PC-9 (cell line): ENCODE data around the gene AGTR1. TPM values are rescaled to one million over a fixed set of nuclear protein-coding genes. Genes with fewer than 3 reads are reported as not detected.
"Not testable (repeated sequence)": the region's sequence is repeated elsewhere in the genome, so short reads cannot be mapped to it uniquely, and the experiment has no call there.

Experiments
- BruUV-seq: library from RNA; stranded (reverse); fragments of 400-500 nt; replicated peaks from 2 replicates; lab custom pipeline; 2021; lab: Mats Ljungman, UMichigan
- CTCF ChIA-PET: fragments of 300-600 bp; sonication (Branson Sonifier 250); formaldehyde crosslinking; loops from one replicate; lab custom pipeline; 2022; ENCODE audit warnings: antibody characterized with exemption; lab: Charles Lee
- POLR2A ChIA-PET: fragments of 300-600 bp; sonication (Branson Sonifier 250); formaldehyde crosslinking; loops from one replicate; lab custom pipeline; 2022; ENCODE audit warnings: antibody characterized with exemption; ENCODE audit not compliant: unreplicated experiment; lab: Charles Lee
- DNase-seq, 2 experiments: peaks; one replicate each; pipeline versions ENCODE4 v3.0.0 to v3.0.0-alpha.2; 2015 to 2022; ENCODE audit warnings: mixed read lengths in 1 of 2
- H2AFZ ChIP-seq: fragments of 200-600 bp; sonication (generic); 2 replicates; pipeline ENCODE4 v1.8.1; 2017; ENCODE audit warnings: antibody characterized with exemption
- H3F3A ChIP-seq: fragments of 200-600 bp; sonication (generic); 2 replicates; pipeline ENCODE4 v1.8.1; 2017; ENCODE audit warnings: antibody characterized with exemption, mild to moderate bottlenecking, low read depth; ENCODE audit not compliant: insufficient read depth
- H3K27ac ChIP-seq: fragments of 200-600 bp; sonication (generic); 2 replicates; pipeline ENCODE4 v1.6.1; 2016; ENCODE audit warnings: mixed run types
- H3K27me3 ChIP-seq: fragments of 200-600 bp; sonication (generic); 2 replicates; pipeline ENCODE4 v1.6.1; 2016; ENCODE audit warnings: low read depth, mixed run types; ENCODE audit not compliant: insufficient read depth
- H3K36me3 ChIP-seq: fragments of 200-600 bp; sonication (generic); 2 replicates; pipeline ENCODE4 v1.6.1; 2016; ENCODE audit warnings: low read depth, mixed run types
- H3K4me1 ChIP-seq: fragments of 200-600 bp; sonication (generic); replicated peaks from 2 replicates; pipeline ENCODE4 v1.6.1; 2016; ENCODE audit warnings: mixed run types; ENCODE audit not compliant: insufficient read depth
- H3K4me2 ChIP-seq: fragments of 200-600 bp; sonication (generic); 2 replicates; pipeline ENCODE4 v1.6.1; 2017; ENCODE audit warnings: mixed run types
- H3K4me3 ChIP-seq: fragments of 200-600 bp; sonication (generic); 2 replicates; pipeline ENCODE4 v1.6.1; 2016; ENCODE audit warnings: mixed run types
- H3K79me2 ChIP-seq: fragments of 200-600 bp; sonication (generic); 2 replicates; pipeline ENCODE4 v1.6.1; 2017; ENCODE audit warnings: low read depth, mixed run types
- H3K9me2 ChIP-seq: fragments of 200-600 bp; sonication (generic); 2 replicates; pipeline ENCODE4 v1.8.1; 2017; ENCODE audit warnings: mild to moderate bottlenecking; ENCODE audit not compliant: insufficient read depth
- H3K9me3 ChIP-seq: fragments of 200-600 bp; sonication (generic); 2 replicates; pipeline ENCODE4 v1.8.1; 2016; ENCODE audit warnings: low read depth; ENCODE audit not compliant: insufficient read depth
- H4K20me1 ChIP-seq: fragments of 200-600 bp; sonication (generic); 2 replicates; pipeline ENCODE4 v1.8.1; 2017; ENCODE audit not compliant: insufficient read depth
- CTCF ChIP-seq: fragments of 200-600 bp; sonication (generic); conservative IDR thresholded peaks from 2 replicates; pipeline ENCODE4 v1.6.1; 2017; ENCODE audit warnings: mixed run types, antibody characterized with exemption, mild to moderate bottlenecking, moderate library complexity
- EZH2 ChIP-seq: fragments of 200-600 bp; sonication (generic); IDR thresholded peaks from 2 replicates; pipeline ENCODE4 v1.8.0; 2017; ENCODE audit warnings: antibody characterized with exemption, low read depth
- intact Hi-C: fragments of 100-400 bp; cut with micrococcal nuclease; formaldehyde crosslinking; loops from one replicate; pipeline ENCODE4 v1.10.0; 2022; ENCODE audit not compliant: unreplicated experiment
- total RNA-seq: library from RNA; stranded (reverse); gene quantifications from 2 replicates; pipeline ENCODE4 v1.2.3, GENCODE V29; 2021

AGTR1 gene
- total RNA-seq, 1 experiment from 2014 or later, result not detected

- intact Hi-C loops, result no loop called here
Observed at GRCh38 chr3:148751461-148751860, 53.8 kb downstream of the AGTR1 start.

GRCh38 chr3:148753385-148753784 lies 55.7 kb downstream of the AGTR1 start:
- H2AFZ ChIP-seq, BruUV-seq, H4K20me1 ChIP-seq, H3K27ac ChIP-seq, H3K36me3 ChIP-seq, intact Hi-C loops, H3F3A ChIP-seq, H3K4me1 ChIP-seq, DNase-seq, H3K4me3 ChIP-seq, H3K9me3 ChIP-seq, H3K79me2 ChIP-seq, CTCF ChIA-PET, POLR2A ChIA-PET, H3K9me2 ChIP-seq, H3K27me3 ChIP-seq, H3K4me2 ChIP-seq: not testable (repeated sequence)

More at GRCh38 chr3:148751461-148751860, 53.8 kb downstream of the AGTR1 start:
- H2AFZ ChIP-seq, result no peak overlapping the region; the same call in 1 of the 2 replicates
- no peak overlapping the region for H3K27ac ChIP-seq
- POLR2A ChIA-PET, result no interaction called here
- H3K27me3 ChIP-seq, result no peaks in the 10 kb centered on the region
- H3F3A ChIP-seq, result no peaks in the 10 kb centered on the region
- H3K4me1 ChIP-seq, result no peaks in the 10 kb centered on the region
- BruUV-seq, result no TSS peak
- H3K4me2 ChIP-seq, result no peak overlapping the region
- H4K20me1 ChIP-seq, result no peaks in the 10 kb centered on the region
- no peak for DNase-seq
- no peaks in the 10 kb centered on the region for H3K79me2 ChIP-seq
- H3K9me2 ChIP-seq, result no peaks in the 10 kb centered on the region; the same call in 1 of the 2 replicates
- no peaks in the 10 kb centered on the region for H3K9me3 ChIP-seq
- CTCF ChIA-PET, result interaction anchor here (0.7 kb wide), 1 partner anchor 162 kb away, joined by 10 read pairs; no protein-coding TSS in a partner anchor
- no peak overlapping the region for H3K4me3 ChIP-seq
- TF ChIP-seq EZH2 (no peak), CTCF (no peak)
- H3K36me3 ChIP-seq, result no peaks in the 10 kb centered on the region

- H3K27me3 ChIP-seq, result no peaks in the 10 kb centered on the region
- DNase-seq, result no peak
- no TSS peak for BruUV-seq
Observed at GRCh38 chr3:148755570-148755969, 57.9 kb downstream of the AGTR1 start.

More at GRCh38 chr3:148755570-148755969, 57.9 kb downstream of the AGTR1 start:
- intact Hi-C loops, result no loop called here
- H2AFZ ChIP-seq, result no peak overlapping the region
- H3K9me3 ChIP-seq, result no peaks in the 10 kb centered on the region
- H3K79me2 ChIP-seq, result no peaks in the 10 kb centered on the region
- no peaks in the 10 kb centered on the region for H3F3A ChIP-seq
- ChIA-PET CTCF (no interaction called here), POLR2A (no interaction called here)
- no peak overlapping the region for H3K4me3 ChIP-seq
- H3K4me2 ChIP-seq, result no peak overlapping the region
- no peaks in the 10 kb centered on the region; the same call in 1 of the 2 replicates for H3K9me2 ChIP-seq
- H3K36me3 ChIP-seq, result no peaks in the 10 kb centered on the region
- H4K20me1 ChIP-seq, result no peaks in the 10 kb centered on the region
- TF ChIP-seq EZH2 (no peak), CTCF (no peak)
- 0 out of 2 replicates have a peak, but pooled peaks cover 4% of the 10 kb centered on the region for H3K4me1 ChIP-seq
- no peak overlapping the region for H3K27ac ChIP-seq
